ENCODE results near the gene SCPEP1.

The SCPEP1 gene

GRCh38 chr17:57043276-57043675 lies 65.3 kb downstream of the SCPEP1 start:
- no peak for DNase-seq (ENCODE audit: low spot score)

- no peak for DNase-seq (ENCODE audit: low spot score)
Observed at GRCh38 chr17:57044976-57045867, 67.3 kb downstream of the SCPEP1 start.

- no peak for DNase-seq (ENCODE audit: low spot score)
Observed at GRCh38 chr17:57045868-57046704, 68.2 kb downstream of the SCPEP1 start.

GRCh38 chr17:57046749-57047148 lies 68.8 kb downstream of the SCPEP1 start:
- no peak for DNase-seq (ENCODE audit: low spot score)

GRCh38 chr17:57048096-57048495 lies 70.2 kb downstream of the SCPEP1 start:
- no peak for DNase-seq (ENCODE audit: low spot score)

- no peak for DNase-seq (ENCODE audit: low spot score)
Observed at GRCh38 chr17:57050306-57050705, 72.4 kb downstream of the SCPEP1 start.

GRCh38 chr17:57051886-57052361 lies 74.0 kb downstream of the SCPEP1 start:
- no peak for DNase-seq (ENCODE audit: low spot score)
